OCI-LY1 (cell line): ENCODE results near the gene OSBPL6.

Source experiments
- CTCF ChIP-seq: fragments of 200-600 bp; sonication (generic), shearing (Covaris generic); IDR thresholded peaks from 2 replicates; pipeline ENCODE4 v1.5.1; 2017; ENCODE audit warnings: mild to moderate bottlenecking, antibody characterized with exemption, low read length, moderate library complexity, mixed read lengths
- EZH2 ChIP-seq: fragments of 200-600 bp; sonication (generic), shearing (Covaris generic); IDR thresholded peaks from 2 replicates; pipeline ENCODE4 v1.8.0; 2017; ENCODE audit warnings: borderline replicate concordance, mixed run types, mild to moderate bottlenecking, antibody characterized with exemption, low read length, moderate library complexity, mixed read lengths

DNA sequence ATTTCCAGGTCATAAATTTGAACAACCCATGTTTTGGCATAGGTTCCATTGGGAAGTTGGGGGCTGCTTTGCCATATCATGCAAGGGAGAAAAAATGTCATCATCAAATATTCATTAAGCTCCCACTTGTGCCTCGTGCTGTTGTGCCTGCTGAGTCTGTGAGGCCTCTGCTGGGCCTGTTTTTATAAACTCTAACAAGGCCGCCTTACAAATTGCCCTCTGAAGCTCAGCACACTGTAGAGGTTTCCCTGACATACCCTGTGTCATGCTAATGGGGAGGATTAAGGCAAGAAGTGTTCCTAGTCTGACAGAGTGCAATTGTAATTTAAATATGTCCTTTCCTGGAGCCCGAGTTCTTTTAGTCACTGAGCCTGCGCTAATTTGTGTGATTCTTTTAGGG, 17.6 kb downstream of the OSBPL6 start:
- TF ChIP-seq CTCF (no peak), EZH2 (no peak)
